Keratinocyte (primary cell): ENCODE results near the gene TRAF7. TPM values are rescaled to one million over a fixed set of nuclear protein-coding genes. Genes with fewer than 3 reads are reported as not detected.
A peak's percentile ranks its signal among the peaks of the same experiment; 100 is the strongest.

ENCODE experiments used
- DNase-seq: peaks from one replicate; pipeline ENCODE4 v3.0.0-alpha.2; 2011; ENCODE audit warnings: low read depth, missing footprints, low spot score
- FAIRE-seq: peaks from 2 replicates; lab custom pipeline; 2011; peaks lifted over from hg19 to GRCh38; lab: Jason Lieb, UNC
- H2AFZ ChIP-seq: 2 replicates; pipeline ENCODE4 v1.6.0; 2012; ENCODE audit warnings: low read length, control low read depth, inconsistent platforms; ENCODE audit not compliant: control insufficient read depth
- H3K27ac ChIP-seq: 2 replicates; pipeline ENCODE4 v1.5.1; 2011; ENCODE audit warnings: low read length; ENCODE audit not compliant: control insufficient read depth, insufficient read depth
- H3K27me3 ChIP-seq: 3 replicates; pipeline ENCODE4 v1.6.0; 2011; ENCODE audit warnings: low read length; ENCODE audit not compliant: control insufficient read depth, insufficient read depth; ENCODE audit errors: extremely low read depth
- H3K36me3 ChIP-seq, 2 experiments: 2 replicates in 1 of 2; 3 replicates in 1 of 2; pipeline ENCODE4 v1.5.1; 2011; ENCODE audit warnings: low read length in 2 of 2, mild to moderate bottlenecking in 1 of 2; ENCODE audit not compliant: control insufficient read depth in 2 of 2, insufficient read depth in 2 of 2; ENCODE audit errors: extremely low read depth in 1 of 2
- H3K4me1 ChIP-seq: 3 replicates; pipeline ENCODE4 v1.5.1; 2011; ENCODE audit warnings: low read length; ENCODE audit not compliant: control insufficient read depth, insufficient read depth; ENCODE audit errors: extremely low read depth
- H3K4me2 ChIP-seq: 3 replicates; pipeline ENCODE4 v1.6.0; 2011; ENCODE audit warnings: low read depth, low read length; ENCODE audit not compliant: control insufficient read depth, insufficient read depth; ENCODE audit errors: extremely low read depth
- H3K4me3 ChIP-seq, 3 experiments: fragments of 200-600 bp in 1 of 3; sonication (generic) in 1 of 3; 2 replicates in 2 of 3; 3 replicates in 1 of 3; pipeline ENCODE4 v1.5.1; 2011 to 2016; ENCODE audit warnings: low read length in 3 of 3, mild to moderate bottlenecking in 3 of 3, control low read depth in 2 of 3, inconsistent platforms in 1 of 3, low read depth in 1 of 3, mixed read lengths in 1 of 3, mixed run types in 1 of 3, moderate library complexity in 1 of 3; ENCODE audit not compliant: control insufficient read depth in 2 of 3, insufficient read depth in 2 of 3; ENCODE audit errors: extremely low read depth in 1 of 3
- H3K79me2 ChIP-seq: 2 replicates; pipeline ENCODE4 v1.6.0; 2012; ENCODE audit warnings: low read length; ENCODE audit not compliant: control insufficient read depth, insufficient read depth
- H3K9ac ChIP-seq: 3 replicates; pipeline ENCODE4 v1.6.0; 2011; ENCODE audit warnings: low read length; ENCODE audit not compliant: control insufficient read depth, insufficient read depth; ENCODE audit errors: extremely low read depth
- H3K9me1 ChIP-seq: 3 replicates; pipeline ENCODE4 v1.6.0; 2011; ENCODE audit warnings: low read length; ENCODE audit not compliant: control insufficient read depth, insufficient read depth; ENCODE audit errors: extremely low read depth
- H3K9me3 ChIP-seq: 2 replicates; pipeline ENCODE4 v1.5.1; 2012; ENCODE audit warnings: low read depth, low read length; ENCODE audit not compliant: control insufficient read depth
- H4K20me1 ChIP-seq: 3 replicates; pipeline ENCODE4 v1.6.0; 2011; ENCODE audit warnings: low read length; ENCODE audit not compliant: control insufficient read depth, insufficient read depth; ENCODE audit errors: extremely low read depth
- CTCF ChIP-seq, 3 experiments: IDR thresholded peaks in 1 of 3; conservative IDR thresholded peaks in 1 of 3; optimal IDR thresholded peaks in 1 of 3; 2 replicates in 2 of 3; 3 replicates in 1 of 3; pipeline versions ENCODE3 to v1.5.1; 2011; ENCODE audit warnings: low read length in 3 of 3, mild to moderate bottlenecking in 3 of 3, moderate library complexity in 2 of 3, control low read depth in 1 of 3, inconsistent platforms in 1 of 3; ENCODE audit not compliant: insufficient read depth in 2 of 3; ENCODE audit errors: extremely low read depth in 1 of 3
- EZH2 ChIP-seq: IDR thresholded peaks from one replicate; pipeline ENCODE4 v1.6.1; 2012; ENCODE audit warnings: inconsistent platforms, mild to moderate bottlenecking, low read length, moderate library complexity
- dilution Hi-C: fragments of 300-500 bp; cut with MboI; formaldehyde crosslinking; loops from one replicate; pipeline ENCODE4 v1.7.0; 2020; ENCODE audit warnings: low sequenced_read_pairs; ENCODE audit not compliant: extremely low pct_ligation_motif_present
- polyA plus RNA-seq, 5 experiments: library from polyadenylated mRNA; depleted of rRNA in 3 of 5; stranded (reverse) in 3 of 5; stranded (forward) in 1 of 5; unstranded in 1 of 5; fragments of >200 nt; gene quantifications; 1 replicate in 1 of 5; 2 replicates in 3 of 5; 3 replicates in 1 of 5; pipeline versions ENCODE4 v1.2.1 to v1.2.3, GENCODE V29; 2011 to 2012; ENCODE audit warnings: missing spikeins in 2 of 5, low read depth in 1 of 5, low replicate concordance in 1 of 5

TRAF7 gene
- polyA plus RNA-seq, 1 donor (not counting 4 experiments of a cell fraction or from before 2014, with no cell fraction given), result 38.4 TPM

- H3K4me1 ChIP-seq, result peaks cover 9% of the 10 kb centered on the region
- no peaks in the 10 kb centered on the region for H3K9me3 ChIP-seq
- TF ChIP-seq EZH2, result no peak
- TF ChIP-seq CTCF (optimal IDR thresholded peaks at IDR 0.05 in 1 of 3, IDR thresholded peaks at IDR 0.05 in 1 of 3, conservative IDR thresholded peaks at IDR 0.05 in 1 of 3; ENCODE audit: extremely low read depth in 1 of 3, insufficient read depth in 2 of 3, low read length in 3 of 3), result no peak
- dilution Hi-C loops, result no loop called here
- FAIRE-seq (no peak), DNase-seq (no peak)
- peaks cover 12% of the 10 kb centered on the region in 2 experiments for H3K36me3 ChIP-seq
- H3K9me1 ChIP-seq, result no peaks in the 10 kb centered on the region
- H3K9ac ChIP-seq, result peak overlapping the region; percentile 93
- peak overlapping the region; percentile 7 for H2AFZ ChIP-seq
- no peaks in the 10 kb centered on the region for H4K20me1 ChIP-seq
- no peaks in the 10 kb centered on the region for H3K27me3 ChIP-seq
- H3K4me3 ChIP-seq, result peak overlapping the region; percentile 73 to 95 (median 77)
- peak overlapping the region; percentile 84 for H3K27ac ChIP-seq
- H3K4me2 ChIP-seq, result peak overlapping the region; percentile 75
- peaks cover 7% of the 10 kb centered on the region for H3K79me2 ChIP-seq
Measured at GRCh38 chr16:2205967-2206313, 50.4 kb downstream of the TRAF7 start.

- DNase-seq, result no peak
- dilution Hi-C loops, result no loop called here
- H3K36me3 ChIP-seq, result peaks cover 12% of the 10 kb centered on the region in 2 experiments
- H3K9ac ChIP-seq, result peak overlapping the region; percentile 93
- H3K9me3 ChIP-seq, result no peaks in the 10 kb centered on the region
- H4K20me1 ChIP-seq, result no peaks in the 10 kb centered on the region
- TF ChIP-seq EZH2 (no peak), CTCF (optimal IDR thresholded peaks at IDR 0.05 in 1 of 3, IDR thresholded peaks at IDR 0.05 in 1 of 3, conservative IDR thresholded peaks at IDR 0.05 in 1 of 3; ENCODE audit: extremely low read depth in 1 of 3, insufficient read depth in 2 of 3, low read length in 3 of 3) (no peak)
- no peak for FAIRE-seq
- peak overlapping the region; percentile 73 to 95 (median 77) for H3K4me3 ChIP-seq
- H3K27me3 ChIP-seq, result no peaks in the 10 kb centered on the region
- peaks cover 9% of the 10 kb centered on the region for H3K4me1 ChIP-seq
- no peak overlapping the region for H3K27ac ChIP-seq
- peak overlapping the region; percentile 75 for H3K4me2 ChIP-seq
- H3K79me2 ChIP-seq, result peaks cover 7% of the 10 kb centered on the region
- no peaks in the 10 kb centered on the region for H3K9me1 ChIP-seq
- no peak overlapping the region for H2AFZ ChIP-seq
Measured at GRCh38 chr16:2206420-2206779, 50.8 kb downstream of the TRAF7 start.
